Large intestine (tissue), 3 donors: ENCODE data around the gene AUTS2. TPM values are rescaled to one million over a fixed set of nuclear protein-coding genes. Genes with fewer than 3 reads are reported as not detected.

ENCODE experiments used
- DNase-seq, 2 donors: peaks; one replicate each; pipeline versions ENCODE4 v3.0.0 to v3.0.0-alpha.2; 2013
- H3K27ac ChIP-seq: one replicate; pipeline ENCODE4 v1.5.1; 2013; ENCODE audit warnings: low read length
- H3K27me3 ChIP-seq: 2 replicates; pipeline ENCODE4 v1.6.1; 2013; ENCODE audit warnings: low read length; ENCODE audit not compliant: control insufficient read depth, insufficient read depth
- H3K36me3 ChIP-seq: 2 replicates; pipeline ENCODE4 v1.6.1; 2013; ENCODE audit warnings: low read length; ENCODE audit not compliant: control insufficient read depth, insufficient read depth
- H3K4me1 ChIP-seq: one replicate; pipeline ENCODE4 v1.6.1; 2013; ENCODE audit warnings: low read length; ENCODE audit not compliant: control insufficient read depth, insufficient read depth
- H3K4me3 ChIP-seq: one replicate; pipeline ENCODE4 v1.5.1; 2013; ENCODE audit warnings: low read length
- H3K9me3 ChIP-seq: one replicate; pipeline ENCODE4 v1.6.1; 2013; ENCODE audit warnings: mild to moderate bottlenecking, low read depth, low read length, moderate library complexity; ENCODE audit not compliant: control insufficient read depth
- WGBS: methylation state at CpG from one replicate; pipeline ENCODE4 v1.1.5; 2013; ENCODE audit warnings: low lambda C conversion rate; ENCODE audit not compliant: insufficient coverage; 5-methylcytosine and 5-hydroxymethylcytosine counted together
- polyA plus RNA-seq: library from polyadenylated mRNA; unstranded; fragments of 120-200 nt; gene quantifications from one replicate; pipeline ENCODE4 v1.2.1, GENCODE V29; 2013

AUTS2 gene
- polyA plus RNA-seq, 1 donor = 51.3 TPM

- Histone ChIP-seq H3K4me1 (no peaks in the 10 kb centered on the region), H3K27ac (no peak overlapping the region), H3K4me3 (no peak overlapping the region), H3K27me3 (no peaks in the 10 kb centered on the region), H3K9me3 (no peaks in the 10 kb centered on the region), H3K36me3 (no peaks in the 10 kb centered on the region)
- peak in 1 of 2 donors; percentile 22 for DNase-seq
- WGBS = no CpG with 5 or more reads among the region's 2 CpGs
Measured at GRCh38 chr7:70097645-70098044, 499.4 kb downstream of the AUTS2 start.

GRCh38 chr7:70098133-70098561 lies 499.9 kb downstream of the AUTS2 start:
- H3K4me1 ChIP-seq = no peaks in the 10 kb centered on the region
- H3K9me3 ChIP-seq = no peaks in the 10 kb centered on the region
- H3K27ac ChIP-seq = no peak overlapping the region
- peak in 1 of 2 donors; percentile 33 for DNase-seq
- H3K36me3 ChIP-seq = no peaks in the 10 kb centered on the region
- H3K27me3 ChIP-seq = no peaks in the 10 kb centered on the region
- WGBS = no CpG with 5 or more reads among the region's 3 CpGs
- H3K4me3 ChIP-seq = no peak overlapping the region

- 54% methylated on average over 3 of the region's 7 CpGs for WGBS
- H3K9me3 ChIP-seq = no peaks in the 10 kb centered on the region
- no peak overlapping the region for H3K27ac ChIP-seq
- H3K4me1 ChIP-seq = no peaks in the 10 kb centered on the region
- DNase-seq = no peak
- H3K36me3 ChIP-seq = no peaks in the 10 kb centered on the region
- no peak overlapping the region for H3K4me3 ChIP-seq
- H3K27me3 ChIP-seq = no peaks in the 10 kb centered on the region
Measured at GRCh38 chr7:70098905-70099672, 500.8 kb downstream of the AUTS2 start.

GRCh38 chr7:70104243-70104642 lies 506.0 kb downstream of the AUTS2 start:
- no peaks in the 10 kb centered on the region for H3K27me3 ChIP-seq
- 100% methylated on average over 1 of the region's 1 CpG for WGBS
- no peak overlapping the region for H3K4me3 ChIP-seq
- no peaks in the 10 kb centered on the region for H3K4me1 ChIP-seq
- no peak overlapping the region for H3K27ac ChIP-seq
- H3K9me3 ChIP-seq = no peaks in the 10 kb centered on the region
- no peak for DNase-seq
- no peaks in the 10 kb centered on the region for H3K36me3 ChIP-seq

GRCh38 chr7:70113078-70113477 lies 514.8 kb downstream of the AUTS2 start:
- no peak for DNase-seq
- Histone ChIP-seq H3K9me3 (no peaks in the 10 kb centered on the region), H3K4me3 (no peak overlapping the region), H3K27me3 (no peaks in the 10 kb centered on the region), H3K27ac (no peak overlapping the region), H3K36me3 (no peaks in the 10 kb centered on the region), H3K4me1 (no peaks in the 10 kb centered on the region)
- WGBS = 100% methylated on average over 2 of the region's 2 CpGs

DNA sequence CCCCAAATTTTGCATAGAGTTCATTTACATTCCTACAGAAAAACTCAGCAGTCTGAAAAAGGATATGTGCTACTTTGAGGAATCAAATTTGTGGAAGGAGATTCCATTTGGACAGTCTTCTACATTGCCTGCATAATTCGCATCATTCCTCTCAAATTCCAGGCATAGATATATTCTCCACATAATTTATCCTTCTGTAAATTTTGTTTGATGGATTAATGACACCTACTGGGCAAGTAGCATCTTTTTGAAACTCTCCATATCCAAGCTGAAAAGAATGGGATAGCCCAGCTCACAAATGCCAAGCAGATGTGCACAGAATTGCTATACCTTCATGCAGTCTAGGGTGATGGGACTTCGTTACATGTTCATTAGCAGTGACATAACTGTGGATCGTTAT lies 515.3 kb downstream of the AUTS2 start:
- Histone ChIP-seq H3K9me3 (no peaks in the 10 kb centered on the region), H3K27ac (no peak overlapping the region), H3K36me3 (no peaks in the 10 kb centered on the region), H3K4me3 (no peak overlapping the region), H3K4me1 (no peaks in the 10 kb centered on the region), H3K27me3 (no peaks in the 10 kb centered on the region)
- 100% methylated on average over 1 of the region's 3 CpGs for WGBS
- DNase-seq = no peak

- Histone ChIP-seq H3K27ac (no peak overlapping the region), H3K27me3 (no peaks in the 10 kb centered on the region), H3K4me3 (no peak overlapping the region), H3K9me3 (no peaks in the 10 kb centered on the region), H3K36me3 (no peaks in the 10 kb centered on the region), H3K4me1 (no peaks in the 10 kb centered on the region)
- no peak for DNase-seq
- whole genome bisulfite sequencing = 100% methylated on average over 1 of the region's 2 CpGs
Measured at GRCh38 chr7:70114806-70115205, 516.5 kb downstream of the AUTS2 start.

- 55% methylated on average over 1 of the region's 2 CpGs for WGBS
- Histone ChIP-seq H3K36me3 (no peaks in the 10 kb centered on the region), H3K4me3 (no peak overlapping the region), H3K27me3 (no peaks in the 10 kb centered on the region), H3K4me1 (no peaks in the 10 kb centered on the region), H3K9me3 (no peaks in the 10 kb centered on the region), H3K27ac (no peak overlapping the region)
- DNase-seq = no peak
Measured at GRCh38 chr7:70116244-70116643, 518.0 kb downstream of the AUTS2 start.

DNA sequence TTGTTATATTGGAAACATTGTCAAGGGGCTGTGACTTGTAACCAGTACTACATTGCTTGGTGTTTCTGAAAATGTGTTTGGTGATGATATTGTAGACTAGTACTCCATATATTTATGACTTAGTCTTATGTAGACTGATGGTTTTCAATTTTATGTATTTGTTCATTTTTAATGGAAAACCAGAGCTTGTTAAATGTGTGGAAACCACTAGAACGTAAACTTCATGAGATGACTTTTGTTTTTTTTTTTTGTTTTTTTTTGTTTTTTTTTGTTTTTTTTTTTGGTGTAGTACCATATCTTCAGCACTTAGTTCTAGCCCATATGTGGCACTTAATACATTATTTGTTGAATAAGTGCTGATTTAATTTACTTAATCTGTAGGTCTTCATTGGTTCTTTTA lies 518.6 kb downstream of the AUTS2 start:
- no peaks in the 10 kb centered on the region for H3K4me1 ChIP-seq
- 62% methylated on average over 1 of the region's 1 CpG for WGBS
- no peak overlapping the region for H3K27ac ChIP-seq
- no peaks in the 10 kb centered on the region for H3K36me3 ChIP-seq
- no peak overlapping the region for H3K4me3 ChIP-seq
- no peaks in the 10 kb centered on the region for H3K27me3 ChIP-seq
- H3K9me3 ChIP-seq = no peaks in the 10 kb centered on the region
- DNase-seq = no peak

DNA sequence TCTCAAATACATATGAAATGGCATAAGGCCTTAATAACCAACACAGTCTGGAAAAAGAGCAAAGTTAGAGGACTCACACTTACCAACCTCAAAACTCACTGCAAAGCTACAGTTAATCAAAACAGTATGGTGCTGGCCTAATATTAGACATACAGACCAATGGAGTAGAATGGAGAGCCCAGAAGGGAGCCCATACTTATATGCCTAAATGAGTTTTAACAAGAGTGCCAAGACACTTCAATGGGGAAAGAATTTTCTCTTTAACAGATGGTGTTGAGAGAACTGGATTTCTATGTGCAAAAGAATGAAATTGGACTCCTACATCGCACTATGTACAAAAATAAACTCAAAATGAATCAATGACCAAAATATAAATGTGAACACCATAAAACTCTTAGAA lies 522.6 kb downstream of the AUTS2 start:
- 100% methylated on average over 1 of the region's 1 CpG for WGBS
- DNase-seq = no peak
- H3K27me3 ChIP-seq = no peaks in the 10 kb centered on the region
- H3K4me3 ChIP-seq = no peak overlapping the region
- H3K4me1 ChIP-seq = no peaks in the 10 kb centered on the region
- no peak overlapping the region for H3K27ac ChIP-seq
- H3K36me3 ChIP-seq = no peaks in the 10 kb centered on the region
- H3K9me3 ChIP-seq = peaks cover 3% of the 10 kb centered on the region

DNA sequence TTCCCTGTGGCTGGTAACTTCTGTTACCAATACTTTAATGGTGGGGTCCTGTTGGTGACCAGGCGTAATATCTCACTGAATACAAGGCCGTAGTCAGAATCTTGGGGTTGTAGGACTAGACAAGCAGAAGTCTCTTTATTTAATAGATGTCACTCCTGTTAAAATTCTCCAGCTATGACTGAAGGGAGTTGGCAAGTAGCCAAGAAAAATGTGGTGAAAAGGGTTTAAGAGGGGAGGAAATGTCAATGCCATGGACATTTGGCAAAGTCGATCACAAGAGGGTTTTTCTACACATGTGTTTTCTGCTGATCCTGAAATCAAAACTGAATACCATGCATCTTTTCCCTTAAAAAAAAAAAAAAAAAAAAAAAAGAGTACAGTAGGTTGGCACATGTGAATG lies 533.5 kb downstream of the AUTS2 start:
- Histone ChIP-seq H3K9me3 (no peaks in the 10 kb centered on the region), H3K4me3 (no peak overlapping the region), H3K27ac (no peak overlapping the region), H3K4me1 (no peaks in the 10 kb centered on the region), H3K36me3 (no peaks in the 10 kb centered on the region), H3K27me3 (no peaks in the 10 kb centered on the region)
- no CpG with 5 or more reads among the region's 3 CpGs for WGBS
- DNase-seq = no peak
